Germinal center (tissue), 1 donor: ENCODE measurements around the gene TAF3.

ENCODE experiments used
- DNase-seq: peaks from one replicate; pipeline ENCODE4 v3.0.0; 2012; ENCODE audit warnings: mixed read lengths, low spot score

The TAF3 gene

DNA sequence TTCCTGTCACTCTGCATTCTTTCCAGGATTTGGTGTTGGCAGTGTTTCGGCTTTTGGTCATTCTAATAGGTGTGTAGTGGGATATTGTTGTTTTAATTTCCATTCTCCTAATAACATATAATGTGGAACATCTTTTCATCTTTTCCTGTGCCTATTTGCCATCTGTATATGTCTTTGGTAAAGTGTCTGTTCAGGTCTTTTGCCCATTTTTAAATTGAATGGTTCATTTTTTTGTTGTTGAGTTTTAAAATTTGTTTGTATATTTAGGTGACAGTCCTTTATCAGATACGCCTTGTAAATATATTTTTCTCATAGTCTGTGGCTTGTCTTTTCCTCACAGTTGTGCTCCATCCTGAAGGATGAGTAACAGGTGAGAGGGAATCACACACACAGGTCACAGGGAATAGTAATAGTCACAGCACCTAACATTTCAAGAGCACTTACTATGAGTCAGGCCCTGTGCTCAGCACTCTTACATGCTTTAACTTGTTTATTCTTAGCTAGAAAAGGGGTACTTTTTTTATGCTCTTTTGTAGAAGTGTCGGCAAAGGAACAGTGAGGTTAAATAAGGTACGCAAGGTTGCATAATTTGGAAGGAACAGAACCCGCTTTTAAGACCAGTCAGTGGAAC is 119.1 kb downstream of the TAF3 start:
- DNase-seq: no peak

DNA sequence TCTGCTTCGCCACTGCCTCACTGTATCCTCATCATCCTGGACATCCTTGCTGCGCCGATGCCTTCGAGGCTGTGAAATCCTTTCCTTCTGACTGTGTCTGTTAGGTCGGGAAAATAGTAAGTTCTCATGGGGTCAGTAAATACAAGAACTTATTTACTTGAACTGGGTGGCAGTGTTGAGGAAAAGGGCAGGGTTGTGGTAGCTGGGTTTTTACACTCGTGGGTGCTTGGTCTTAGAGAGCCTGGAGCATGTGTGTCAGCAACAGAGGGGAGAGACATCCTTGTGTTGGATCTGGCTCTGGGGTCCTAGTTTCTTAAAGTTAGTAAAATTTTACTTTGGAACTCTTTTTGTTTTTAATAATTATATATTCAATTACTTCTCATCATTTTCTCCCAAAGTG is 123.3 kb downstream of the TAF3 start:
- no peak for DNase-seq

DNA sequence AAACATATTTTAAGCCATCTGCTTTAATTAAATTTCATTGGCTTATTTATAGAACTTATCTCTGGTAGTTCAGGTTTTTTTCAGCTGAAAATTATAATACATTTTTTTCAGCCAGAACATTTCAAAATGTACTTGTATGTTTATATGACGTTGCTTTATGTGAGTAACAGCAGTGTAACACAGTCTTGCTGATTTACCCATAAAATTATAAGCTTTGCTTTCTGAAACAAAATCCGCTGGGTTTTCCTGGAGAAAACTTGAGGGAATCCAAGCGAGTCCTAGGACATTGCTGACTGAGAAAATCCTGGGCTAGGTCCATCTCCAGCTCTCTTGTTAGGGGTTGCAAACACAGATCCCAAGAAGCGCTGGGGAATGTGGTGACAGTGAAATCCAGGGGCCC is 124.0 kb downstream of the TAF3 start:
- no peak for DNase-seq

DNA sequence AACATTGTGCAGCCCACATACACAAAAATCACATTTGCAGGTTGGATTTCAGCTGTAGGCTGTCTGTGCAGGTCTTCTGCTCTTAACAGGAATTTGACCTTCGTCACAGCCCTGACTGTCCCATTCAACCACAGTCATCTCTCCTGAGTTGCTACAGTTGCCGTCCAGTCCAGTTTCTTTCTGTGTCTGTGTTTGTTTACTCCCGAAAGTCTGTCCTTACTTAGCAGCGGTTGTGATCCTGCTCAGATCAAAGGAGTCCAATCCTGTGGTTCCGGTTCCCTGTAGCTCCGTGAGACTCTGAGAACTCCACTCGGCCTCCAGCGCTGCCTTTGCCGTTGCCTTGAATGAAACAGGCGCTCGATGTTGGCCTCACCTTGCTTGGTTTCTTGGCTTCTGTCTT is 124.6 kb downstream of the TAF3 start:
- no peak for DNase-seq

DNA sequence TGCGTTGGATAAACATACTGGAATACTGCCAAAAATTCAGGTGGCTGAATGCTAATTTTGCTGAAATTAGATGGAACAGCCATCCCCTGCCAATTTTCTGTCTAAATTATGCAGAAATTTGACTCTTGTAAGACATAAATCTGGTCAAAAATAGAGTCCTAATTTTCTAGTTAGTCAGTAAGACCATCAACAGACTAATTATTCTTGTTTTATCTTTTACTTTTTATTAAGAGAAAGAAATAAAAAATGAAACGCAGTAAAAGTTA is 125.8 kb downstream of the TAF3 start:
- DNase-seq: no peak

DNA sequence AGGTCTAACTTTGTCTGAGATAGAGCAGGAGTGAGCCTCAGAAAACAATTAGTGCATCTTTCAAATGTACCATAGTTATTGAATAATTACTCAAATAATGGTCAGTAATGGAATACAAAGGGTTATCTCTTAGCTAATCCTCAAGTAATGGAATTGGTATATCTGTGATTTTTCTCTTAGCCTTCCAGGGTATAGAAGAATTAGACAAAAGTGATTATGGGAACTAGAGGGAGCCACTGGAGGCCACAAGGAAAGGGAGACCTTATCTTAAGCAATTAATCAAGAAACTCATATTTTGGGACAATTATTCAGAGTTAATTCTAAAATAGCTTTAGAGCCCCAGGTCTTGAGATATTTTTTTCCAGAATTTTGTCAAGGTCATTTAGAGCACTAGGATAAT is 126.2 kb downstream of the TAF3 start:
- DNase-seq: no peak

DNA sequence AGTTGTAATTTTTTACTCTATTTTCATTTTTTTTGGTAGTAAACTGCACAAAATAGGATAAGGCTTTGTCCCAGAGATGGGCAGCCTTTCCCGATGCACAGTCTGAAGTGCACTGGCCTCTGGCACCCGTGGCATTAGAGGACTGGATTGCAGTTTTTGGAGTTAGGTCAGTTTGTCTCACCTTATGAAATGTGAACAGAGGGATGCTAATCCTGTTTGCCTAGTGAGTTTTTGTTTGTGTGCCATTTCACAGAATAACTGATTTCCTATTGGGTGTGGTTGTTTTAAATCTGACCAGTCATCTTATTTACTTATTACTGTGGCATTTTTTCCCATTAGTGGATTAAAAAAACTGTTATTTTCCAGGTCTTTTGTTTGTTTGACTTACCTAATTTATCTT is 126.7 kb downstream of the TAF3 start:
- no peak for DNase-seq

DNA sequence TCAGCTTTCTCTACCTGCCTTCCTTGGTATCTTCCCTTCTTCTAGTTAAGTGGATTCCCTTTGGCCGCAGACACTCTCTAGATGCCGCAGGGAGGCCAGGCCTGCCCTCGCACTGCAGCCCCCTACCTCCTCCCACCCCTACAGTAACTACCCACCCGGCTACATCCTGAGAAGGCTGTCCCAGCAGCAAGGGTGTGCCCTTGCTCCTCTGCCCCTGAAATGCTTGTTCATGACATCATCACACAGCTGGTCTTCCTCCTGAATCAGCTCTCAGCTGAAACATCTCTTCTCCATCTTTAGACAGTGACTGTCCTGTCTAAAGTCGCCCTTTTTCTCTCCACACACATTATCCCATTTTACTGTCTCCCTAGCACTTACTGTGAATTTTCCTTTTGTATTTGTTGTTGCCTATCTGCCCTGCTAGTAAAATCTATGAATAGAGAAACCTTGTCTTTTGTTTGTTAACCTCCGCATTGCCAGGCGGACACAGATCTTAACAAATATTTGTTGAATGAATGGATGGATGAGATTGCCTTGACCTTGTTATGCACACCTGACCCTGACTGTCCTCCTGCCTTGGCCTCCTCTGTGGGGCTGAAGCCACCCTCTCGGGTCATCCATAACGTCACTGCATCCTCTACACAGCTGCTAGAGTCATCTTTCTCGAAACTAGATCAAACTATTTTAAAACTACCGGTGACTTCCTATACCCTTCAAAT is 127.3 kb downstream of the TAF3 start:
- no peak for DNase-seq

DNA sequence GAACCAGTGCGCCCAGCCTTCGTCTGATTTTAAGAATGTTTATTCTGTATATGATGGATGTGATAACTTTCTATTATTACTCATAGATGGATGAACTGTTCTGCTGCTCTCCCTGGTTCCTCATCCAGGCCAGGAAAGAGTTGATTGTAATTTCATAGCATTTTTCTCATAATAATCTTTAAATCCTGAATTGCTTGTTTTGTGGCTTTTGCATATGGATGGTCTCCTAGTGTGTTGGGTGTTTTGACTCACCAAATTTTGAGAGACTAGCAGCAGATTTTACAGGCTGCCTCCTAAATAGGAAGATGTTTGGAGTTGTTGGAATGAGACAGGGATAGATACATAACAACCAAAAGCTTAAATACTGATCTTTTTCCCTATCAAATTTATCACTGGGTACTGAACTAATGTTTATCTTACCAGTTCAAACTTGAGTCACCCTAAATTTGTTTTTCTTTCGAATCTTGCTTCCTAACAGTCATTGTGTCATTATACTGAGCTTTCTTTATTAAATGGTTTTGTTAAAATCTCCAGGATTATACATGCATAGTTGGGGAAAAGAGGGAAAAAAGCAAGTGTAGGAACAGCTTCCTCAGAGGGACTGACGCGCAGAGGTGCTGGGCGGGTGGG is 130.2 kb downstream of the TAF3 start:
- no peak for DNase-seq

DNA sequence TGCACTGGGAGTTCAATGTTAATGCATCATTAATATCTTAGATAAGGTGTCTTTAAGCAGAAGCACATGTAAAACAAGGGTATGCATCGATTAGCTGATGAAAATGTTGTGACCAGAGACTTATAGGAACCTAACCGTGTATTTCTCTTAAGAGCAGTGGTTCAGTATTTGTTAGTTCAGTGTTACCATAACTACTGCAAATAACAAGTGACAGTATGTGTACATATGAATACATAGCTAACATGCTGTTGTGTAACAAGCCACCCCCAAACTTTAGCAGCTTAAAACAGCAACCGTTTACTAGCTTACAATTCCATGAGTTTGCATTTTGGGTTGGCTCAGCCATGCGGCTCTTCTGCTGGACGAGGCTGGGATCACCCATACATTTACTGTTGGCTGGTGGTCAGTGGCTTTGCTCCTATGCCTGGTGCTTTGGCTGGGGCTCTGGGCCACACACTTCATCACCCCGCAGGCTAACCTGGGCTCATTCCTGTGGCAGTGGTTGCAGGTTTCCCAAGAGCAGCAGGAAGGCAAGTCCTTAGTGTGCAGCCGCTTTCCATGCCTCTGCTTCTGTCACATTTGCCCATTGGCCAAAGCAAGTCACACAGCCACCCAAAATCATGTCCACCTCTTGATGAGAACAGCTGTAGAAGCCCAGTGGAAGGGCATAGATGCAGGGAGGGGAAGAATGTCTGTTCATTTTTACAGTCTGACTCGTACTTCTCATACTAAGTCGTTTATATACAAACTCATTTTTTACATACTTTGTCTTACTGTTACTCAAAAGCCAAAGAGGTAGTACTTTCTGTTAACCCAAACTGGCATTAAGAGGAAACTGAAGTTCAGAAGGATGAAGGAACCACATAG is 132.9 kb downstream of the TAF3 start:
- no peak for DNase-seq

DNA sequence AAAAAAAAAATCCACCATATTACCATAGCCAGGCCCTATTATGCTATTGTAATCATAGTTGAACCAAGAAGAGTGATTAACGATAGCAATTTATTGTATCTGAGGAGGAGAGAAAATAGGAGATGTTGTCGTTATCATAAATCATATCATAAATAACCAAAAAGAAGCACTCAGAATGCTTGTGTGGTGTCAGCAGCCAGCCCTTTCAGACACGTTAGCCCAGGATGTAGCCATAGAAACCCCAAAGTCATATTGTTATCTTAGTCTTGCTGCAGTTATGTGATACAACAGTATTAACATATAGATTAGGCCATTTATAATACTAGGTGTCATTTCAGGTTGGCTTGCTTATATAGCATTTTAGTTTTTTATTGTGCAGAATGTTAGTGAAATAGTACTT is 134.0 kb downstream of the TAF3 start:
- DNase-seq: no peak

DNA sequence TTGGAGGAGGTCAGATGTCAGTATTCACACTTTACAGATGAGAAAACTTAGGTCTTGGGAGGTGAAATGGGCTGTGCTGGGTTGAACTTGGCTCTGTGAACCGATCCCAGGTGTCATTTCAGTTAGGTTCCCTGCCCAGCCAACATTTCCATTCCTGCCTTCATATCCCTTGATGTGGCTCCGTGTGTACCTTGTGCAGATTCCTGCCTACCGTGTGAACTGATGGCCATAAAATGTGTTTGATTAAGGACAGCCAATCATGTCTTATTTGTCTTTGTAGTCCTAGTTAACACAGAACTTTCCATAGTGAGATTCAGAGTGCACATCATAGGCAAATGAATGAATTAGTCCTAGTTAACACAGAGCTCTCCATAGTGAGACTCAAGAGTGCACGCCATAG is 135.1 kb downstream of the TAF3 start:
- no peak for DNase-seq

DNA sequence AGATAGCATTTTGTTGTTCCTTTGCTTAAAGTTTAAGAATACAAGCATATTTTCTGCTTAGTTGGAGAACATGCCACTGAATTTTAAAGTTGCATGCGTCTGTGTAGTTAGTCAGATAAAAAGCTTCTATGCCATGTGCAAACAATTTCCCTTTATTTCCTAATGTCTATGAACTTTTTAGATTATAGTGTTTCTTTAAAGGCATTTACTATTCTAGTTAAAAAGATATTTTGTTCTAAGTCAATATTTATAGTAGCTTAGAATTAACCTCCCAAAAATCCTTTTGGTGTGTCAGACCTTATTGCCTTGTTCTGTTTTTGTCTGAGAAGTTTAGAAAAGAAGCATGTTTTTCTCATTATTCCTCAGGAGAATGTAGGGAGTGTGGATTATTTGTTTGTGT is 137.1 kb downstream of the TAF3 start:
- no peak for DNase-seq

DNA sequence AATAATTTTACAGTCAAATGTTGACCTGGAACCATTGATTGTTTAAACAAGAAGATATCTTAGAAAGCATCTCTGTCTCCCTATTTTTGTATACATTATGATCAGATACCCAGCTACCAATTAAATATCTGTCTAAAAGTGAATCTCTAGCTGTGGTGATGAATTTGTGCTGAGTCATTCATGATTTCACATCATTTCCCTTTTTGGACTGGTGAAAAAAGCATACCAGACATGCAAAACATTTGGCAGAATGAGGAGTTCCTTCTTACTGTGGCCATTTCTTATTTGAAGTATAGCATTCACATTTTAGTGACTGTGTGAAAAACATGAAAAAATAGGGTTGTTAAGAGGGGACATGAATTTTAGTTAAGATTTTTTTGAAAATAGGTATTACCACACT is 138.2 kb downstream of the TAF3 start:
- peak; percentile 18 for DNase-seq

DNA sequence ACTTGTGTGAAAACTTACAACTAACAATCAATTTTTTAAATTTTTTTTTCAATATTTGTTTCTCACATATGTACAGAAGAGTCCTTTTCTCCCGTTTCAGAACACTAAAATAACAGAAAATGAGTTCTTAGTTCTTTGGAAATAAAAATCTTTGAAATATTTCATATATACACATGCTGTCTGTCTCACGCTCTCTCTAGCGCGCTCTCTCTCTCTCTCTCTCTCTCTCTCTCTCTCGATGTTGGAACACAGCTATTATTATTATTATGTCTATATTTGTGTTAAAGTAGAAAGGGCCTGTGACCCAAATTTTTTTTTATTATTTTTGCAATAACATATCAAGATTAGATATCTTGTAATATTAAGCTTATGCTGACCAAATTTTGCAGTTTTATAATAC is 139.3 kb downstream of the TAF3 start:
- DNase-seq: no peak

DNA sequence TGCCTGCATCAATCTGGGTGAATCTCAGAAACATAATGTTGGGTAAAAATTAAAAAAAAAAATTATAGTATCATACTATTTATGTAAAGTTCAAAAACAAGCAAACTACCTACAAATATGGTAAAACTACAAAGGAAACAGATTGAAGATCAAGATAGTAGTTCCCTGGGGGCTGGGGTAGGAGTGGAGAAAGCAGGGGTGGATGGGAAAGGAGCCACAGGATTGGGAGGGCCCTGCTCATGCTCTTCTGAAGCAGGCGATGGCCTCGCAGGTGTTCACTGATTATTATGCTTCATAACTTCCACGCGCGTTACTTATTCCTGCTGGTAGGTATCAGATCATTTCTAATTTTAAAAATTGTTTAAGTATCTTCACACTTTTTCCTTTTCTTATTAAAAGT is 140.1 kb downstream of the TAF3 start:
- no peak for DNase-seq

DNA sequence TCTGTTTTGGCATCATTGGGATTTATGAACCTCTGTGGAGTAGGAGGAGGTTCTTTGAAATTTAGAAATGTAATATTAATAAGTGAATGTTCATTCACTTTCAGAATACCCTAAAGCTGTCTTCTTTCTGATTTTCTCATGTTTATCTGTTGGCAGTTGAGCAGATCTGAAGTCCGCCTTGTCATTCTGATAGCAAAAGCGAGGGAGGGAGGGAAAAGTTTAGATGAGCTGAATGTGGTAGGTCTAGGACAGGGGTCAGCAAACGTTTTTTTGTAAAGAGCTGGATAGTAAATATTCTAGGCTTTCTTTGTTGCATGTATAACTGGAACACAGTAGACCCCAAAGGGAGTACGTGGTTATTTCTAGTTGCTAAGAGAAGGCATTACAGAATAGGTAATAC is 141.8 kb downstream of the TAF3 start:
- DNase-seq: no peak

DNA sequence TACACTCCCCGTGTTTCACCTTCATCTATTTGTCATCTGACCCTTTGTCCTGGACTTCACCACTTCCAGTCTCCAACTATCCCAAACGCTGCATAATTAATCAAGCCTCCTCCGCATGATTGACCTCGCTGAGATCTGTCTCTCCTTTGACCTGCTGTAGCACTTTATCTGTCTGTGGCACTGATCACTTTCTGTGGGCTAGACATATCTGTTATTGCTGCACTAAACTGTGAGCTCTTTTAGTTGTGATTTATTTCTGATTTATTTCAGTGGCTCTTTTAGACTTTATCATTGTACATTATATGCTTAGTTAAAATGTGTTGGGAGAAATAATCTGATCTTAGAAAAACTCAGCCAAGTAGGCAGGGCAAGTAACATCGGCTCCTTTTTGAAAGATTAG is 144.3 kb downstream of the TAF3 start:
- no peak for DNase-seq

DNA sequence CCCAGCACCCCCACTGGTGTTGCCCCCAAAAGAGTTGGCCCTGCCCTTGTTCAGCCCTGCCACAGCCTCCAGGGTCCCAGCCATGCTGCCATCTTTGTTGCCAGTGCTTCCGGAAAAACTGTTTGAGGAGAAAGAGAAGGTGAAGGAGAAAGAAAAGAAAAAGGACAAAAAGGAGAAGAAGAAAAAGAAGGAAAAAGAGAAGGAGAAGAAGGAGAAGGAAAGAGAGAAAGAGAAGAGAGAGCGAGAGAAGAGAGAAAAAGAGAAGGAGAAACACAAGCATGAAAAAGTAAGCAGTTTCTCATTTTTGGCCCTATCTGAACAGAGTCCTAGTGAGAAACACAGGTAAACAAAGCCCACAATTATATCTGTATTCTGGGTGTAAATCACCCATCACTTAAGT is 147.2 kb downstream of the TAF3 start:
- no peak for DNase-seq

DNA sequence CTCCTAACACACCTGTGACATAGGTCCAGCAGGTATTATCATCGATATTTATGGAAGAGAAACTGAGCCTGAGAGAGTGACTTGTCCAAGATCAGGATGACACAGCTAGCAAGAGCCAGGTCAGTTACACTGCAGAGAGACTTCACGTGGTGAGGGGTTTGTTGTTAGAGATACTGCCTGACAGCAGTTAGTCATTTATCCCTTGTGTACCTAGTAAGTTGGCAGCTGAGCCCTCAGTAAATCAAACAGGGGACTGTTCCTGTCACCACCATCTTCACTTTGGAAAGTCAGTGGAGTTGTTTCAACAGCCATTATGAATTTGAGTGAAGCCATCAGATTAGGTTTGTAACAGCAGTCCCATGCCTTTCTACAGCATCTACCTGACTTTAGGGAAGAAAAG is 148.7 kb downstream of the TAF3 start:
- no peak for DNase-seq

DNA sequence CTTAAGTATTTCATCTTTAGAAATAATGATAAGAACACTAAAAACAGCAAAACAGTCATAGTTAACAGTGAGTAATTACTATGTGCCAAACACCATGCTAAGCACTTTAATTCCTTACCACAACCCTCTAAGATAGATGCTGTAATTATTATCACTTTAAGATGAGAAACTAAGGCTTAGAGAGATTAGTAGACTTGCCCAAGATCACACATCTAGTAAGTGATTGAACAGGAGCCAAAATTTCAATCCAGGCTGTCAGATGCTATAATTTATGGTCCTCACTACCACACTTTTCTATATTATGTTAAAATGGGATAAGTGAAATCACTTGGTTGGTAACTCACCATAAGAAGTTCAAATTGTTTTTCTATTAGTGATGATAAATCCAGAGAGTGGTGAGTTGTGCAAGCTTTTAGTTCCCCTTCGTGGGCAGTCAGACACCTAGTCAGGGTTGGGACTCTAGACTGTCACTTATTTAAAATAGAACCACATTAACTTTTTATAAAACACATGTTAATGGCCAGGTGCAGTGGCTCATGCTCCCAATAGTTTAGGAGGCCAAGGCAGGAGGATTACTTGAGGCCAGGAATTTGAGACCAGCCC is 150.3 kb downstream of the TAF3 start:
- DNase-seq: no peak

DNA sequence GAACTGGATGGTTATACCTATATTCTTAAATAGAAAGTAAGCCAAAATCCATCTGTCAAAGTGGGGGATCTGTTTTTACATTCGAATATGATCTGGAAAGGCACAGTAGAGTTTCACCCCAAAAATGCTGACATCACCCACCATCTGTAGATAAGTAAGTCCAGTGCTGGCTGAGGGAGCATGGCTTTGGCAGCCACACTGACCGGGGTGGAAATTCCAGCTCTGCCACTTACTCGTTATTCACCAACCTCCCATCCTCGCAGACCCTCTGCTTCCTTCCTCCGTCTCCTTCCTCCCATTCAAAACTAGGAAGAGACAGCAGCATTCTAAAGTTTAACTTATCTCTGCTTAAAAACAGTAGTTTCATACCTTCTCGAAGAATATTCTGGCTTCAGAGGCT is 151.3 kb downstream of the TAF3 start:
- DNase-seq: no peak

DNA sequence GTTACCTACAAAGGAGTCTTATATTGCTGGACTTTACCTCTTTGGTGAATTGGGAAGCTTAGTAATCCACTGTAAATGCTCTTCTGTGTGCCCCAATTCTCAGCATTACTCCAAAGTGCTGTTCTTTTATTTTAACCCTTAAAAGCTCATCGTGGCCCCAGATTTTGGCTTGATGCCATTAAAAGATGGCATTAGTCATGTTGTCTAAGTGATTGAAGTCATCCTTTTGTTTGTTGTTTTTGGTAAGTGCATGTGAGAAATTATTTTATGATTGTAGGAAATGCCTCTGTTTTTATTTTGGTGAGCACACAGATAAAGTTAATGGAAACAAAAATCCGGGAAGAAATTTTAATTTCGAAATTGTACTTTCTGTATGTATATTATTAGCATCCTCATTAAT is 153.6 kb downstream of the TAF3 start:
- no peak for DNase-seq
